HG03103 (cell line): ENCODE results near the gene ABI3BP.

Source experiments
- ATAC-seq: cut with Tn5 transposase; IDR thresholded peaks from one replicate; pipeline ENCODE4 v1.9.1; 2021; ENCODE audit warnings: low read depth; ENCODE audit not compliant: unreplicated experiment

ABI3BP gene

DNA sequence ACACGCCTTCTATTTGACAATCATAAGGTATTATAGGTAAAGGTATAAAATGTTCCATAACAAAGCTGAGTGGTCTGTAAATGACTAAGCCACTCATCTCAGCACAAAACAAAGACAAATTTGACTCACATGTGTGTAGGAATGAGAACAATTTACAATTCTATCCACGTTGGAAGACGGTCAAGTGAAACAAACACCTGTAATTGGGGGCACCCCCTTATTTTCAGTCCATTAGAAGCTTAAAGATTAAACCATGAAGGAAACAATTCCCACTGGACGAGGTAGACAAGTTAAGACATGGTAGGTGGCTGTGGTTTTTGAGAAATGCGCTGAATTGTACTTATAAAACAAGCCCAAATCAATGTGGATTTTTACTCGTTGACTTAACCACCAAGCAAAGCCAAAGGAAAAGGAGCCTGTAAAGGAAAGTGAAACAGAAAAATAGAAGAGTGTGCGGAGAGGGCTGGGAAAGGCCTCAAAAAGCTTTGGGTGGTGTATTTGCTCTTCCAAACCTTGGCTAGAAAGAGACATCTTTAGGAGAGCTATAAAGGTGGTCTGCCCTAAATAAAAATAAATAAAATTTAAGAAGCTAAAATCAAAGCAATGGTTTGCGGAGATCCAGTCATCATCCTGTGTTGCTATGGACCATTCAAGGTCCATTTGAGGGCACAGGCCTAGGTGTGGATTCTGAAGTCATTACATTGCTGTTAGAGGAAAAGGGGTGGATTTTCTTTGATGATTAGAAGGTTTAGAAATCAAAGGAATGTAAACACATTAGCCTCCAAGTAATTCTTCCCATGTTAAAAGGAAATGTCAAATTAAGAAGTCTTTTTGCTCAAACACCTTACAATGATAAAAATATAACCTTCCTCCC is 148.9 kb downstream of the ABI3BP start:
- no peak for ATAC-seq

GRCh38 chr3:100838157-100838556 is 155.1 kb downstream of the ABI3BP start:
- ATAC-seq = no peak

DNA sequence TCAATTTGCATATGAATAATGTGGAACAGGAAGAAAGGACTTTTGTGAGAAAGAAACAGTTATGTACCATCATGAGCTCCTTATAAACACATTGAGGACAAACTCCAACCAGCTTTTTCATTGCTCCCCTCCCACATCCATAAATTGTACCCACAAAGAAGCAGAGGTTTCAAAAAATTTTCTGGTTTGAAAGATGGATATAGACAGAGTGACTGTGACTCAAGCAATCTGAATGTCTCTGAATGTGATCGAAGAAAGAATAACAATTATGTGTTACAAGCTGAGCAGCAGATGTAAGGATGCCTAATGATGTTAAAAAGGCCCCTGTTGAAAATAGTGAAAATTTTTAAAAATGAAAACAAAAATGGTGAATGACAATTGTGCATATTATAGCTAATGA is 156.6 kb downstream of the ABI3BP start:
- ATAC-seq = no peak

DNA sequence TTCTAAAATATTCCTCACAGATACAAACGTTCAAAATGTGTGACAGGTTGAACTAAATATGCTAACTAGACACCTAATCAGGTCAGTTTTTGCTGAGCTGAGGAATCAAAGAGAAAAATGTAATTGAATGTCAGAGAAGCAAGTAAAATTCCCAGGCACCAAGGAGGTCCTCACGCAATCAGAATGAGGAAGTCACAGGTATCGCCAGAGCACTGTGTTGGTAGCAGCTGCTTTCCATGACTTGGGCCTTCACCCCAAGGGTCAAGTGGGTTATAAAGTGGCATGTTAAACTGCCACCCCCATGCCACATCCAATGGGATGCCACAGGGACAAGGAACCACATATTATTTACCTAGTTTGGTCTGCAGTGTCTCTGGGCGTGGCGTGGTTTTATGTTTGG is 158.9 kb downstream of the ABI3BP start:
- ATAC-seq = no peak

DNA sequence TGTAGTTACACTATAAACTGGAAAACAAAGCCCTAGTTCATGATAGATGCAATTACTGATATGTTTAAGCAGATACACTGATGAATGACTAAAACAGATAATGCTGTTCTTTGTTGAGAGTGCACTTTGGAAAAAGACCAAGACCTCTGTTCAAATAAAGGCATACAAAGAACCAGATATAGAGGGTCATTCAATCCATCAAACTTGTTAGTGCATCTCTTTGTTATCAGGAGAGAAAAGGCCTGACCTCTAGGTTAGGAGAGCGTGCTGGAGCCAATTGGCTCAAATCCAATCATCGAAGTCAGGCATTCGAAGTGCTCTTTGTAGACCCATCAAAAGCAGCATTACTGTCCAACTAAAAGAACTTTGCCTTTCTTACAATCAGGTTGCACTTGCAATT is 159.7 kb downstream of the ABI3BP start:
- ATAC-seq = no peak

DNA sequence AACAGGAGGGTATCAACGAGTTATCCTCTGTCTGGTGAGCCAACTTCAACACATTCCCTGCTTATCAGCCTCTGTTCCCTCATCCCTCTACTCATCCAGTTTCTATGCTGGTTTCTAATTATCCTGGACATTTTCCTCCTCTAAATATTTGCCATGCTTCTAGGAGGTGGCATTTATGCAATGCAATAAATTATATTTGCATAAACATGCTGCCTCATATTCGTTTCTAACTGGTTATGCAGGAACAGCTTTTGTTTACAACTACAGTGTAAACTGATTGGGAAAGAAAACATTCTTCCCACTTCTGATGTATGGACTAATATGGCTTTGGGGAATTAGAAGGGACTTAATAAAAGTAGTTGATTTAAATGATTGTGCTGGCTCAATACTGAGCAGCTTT is 161.6 kb downstream of the ABI3BP start:
- ATAC-seq = no peak

- ATAC-seq = no peak
Observed at GRCh38 chr3:100830931-100831330, 162.3 kb downstream of the ABI3BP start.

GRCh38 chr3:100825574-100825973 is 167.6 kb downstream of the ABI3BP start:
- no peak for ATAC-seq

- ATAC-seq = no peak
Observed at GRCh38 chr3:100815583-100815982, 177.6 kb downstream of the ABI3BP start.

- no peak for ATAC-seq
Observed at GRCh38 chr3:100813828-100814227, 179.4 kb downstream of the ABI3BP start.

GRCh38 chr3:100811779-100812507 is 181.3 kb downstream of the ABI3BP start:
- no peak for ATAC-seq

GRCh38 chr3:100810671-100811070 is 182.6 kb downstream of the ABI3BP start:
- ATAC-seq = no peak

- ATAC-seq = no peak
Observed at GRCh38 chr3:100804631-100805030, 188.6 kb downstream of the ABI3BP start.

- no peak for ATAC-seq
Observed at GRCh38 chr3:100803711-100804110, 189.5 kb downstream of the ABI3BP start.

- ATAC-seq = no peak
Observed at GRCh38 chr3:100802126-100802525, 191.1 kb downstream of the ABI3BP start.

DNA sequence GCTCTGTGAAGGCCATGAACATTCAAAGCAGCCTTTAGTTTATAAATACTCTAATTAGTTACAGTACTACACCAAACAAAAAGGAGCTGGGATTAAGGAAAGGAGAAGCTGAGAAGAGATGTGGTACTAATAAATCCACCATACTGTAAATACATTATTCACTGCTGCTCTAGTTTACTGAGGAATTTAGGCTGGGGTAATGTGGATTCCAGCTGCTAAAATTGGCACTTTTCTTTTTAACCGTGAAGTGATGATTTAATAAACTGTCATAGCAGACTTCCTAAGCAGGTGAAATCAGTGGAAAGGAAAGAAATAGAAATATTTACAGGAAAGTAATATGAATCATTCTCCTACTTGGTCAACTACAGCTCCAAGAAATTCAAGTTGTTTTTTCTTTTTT is 195.2 kb downstream of the ABI3BP start:
- no peak for ATAC-seq

DNA sequence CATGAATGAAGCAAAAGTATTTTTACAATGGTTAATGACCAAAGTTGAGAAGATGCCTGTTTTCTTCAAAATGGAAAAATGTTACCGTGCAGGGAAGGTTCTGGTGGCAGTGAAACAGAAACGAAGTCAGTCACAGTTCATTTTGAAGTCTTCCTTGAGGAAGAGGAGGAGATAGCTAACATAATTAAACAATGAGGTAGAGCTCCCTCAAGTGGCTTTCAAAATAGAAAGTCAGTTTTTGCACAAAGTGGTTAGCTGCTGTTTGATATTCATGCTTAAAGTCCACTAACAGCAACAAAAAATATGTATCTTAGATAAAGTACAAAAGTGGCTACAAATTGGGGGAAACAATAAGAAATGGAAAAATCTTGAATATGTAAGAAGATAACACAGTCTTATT is 196.7 kb downstream of the ABI3BP start:
- no peak for ATAC-seq

GRCh38 chr3:100789579-100789978 is 203.6 kb downstream of the ABI3BP start:
- no peak for ATAC-seq

DNA sequence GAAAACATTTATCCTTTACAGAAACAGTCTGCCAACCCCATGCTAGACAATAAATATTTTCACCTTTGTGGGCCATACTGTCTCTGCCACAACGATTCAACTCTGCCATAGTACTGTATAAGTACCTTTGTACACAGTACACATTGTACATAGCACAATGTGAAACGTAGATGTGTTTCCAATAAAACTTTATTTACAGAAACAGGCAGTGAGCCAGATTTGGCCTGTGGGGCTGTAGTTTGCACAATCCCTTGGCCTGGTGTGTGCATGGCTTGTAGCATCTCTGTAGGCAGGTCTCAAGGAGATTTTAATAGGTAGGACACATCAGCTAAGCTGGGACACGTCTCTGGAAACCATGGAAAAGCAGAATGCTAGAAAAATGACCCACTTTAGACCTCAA is 209.6 kb downstream of the ABI3BP start:
- no peak for ATAC-seq

GRCh38 chr3:100782906-100783305 is 210.3 kb downstream of the ABI3BP start:
- ATAC-seq = no peak

DNA sequence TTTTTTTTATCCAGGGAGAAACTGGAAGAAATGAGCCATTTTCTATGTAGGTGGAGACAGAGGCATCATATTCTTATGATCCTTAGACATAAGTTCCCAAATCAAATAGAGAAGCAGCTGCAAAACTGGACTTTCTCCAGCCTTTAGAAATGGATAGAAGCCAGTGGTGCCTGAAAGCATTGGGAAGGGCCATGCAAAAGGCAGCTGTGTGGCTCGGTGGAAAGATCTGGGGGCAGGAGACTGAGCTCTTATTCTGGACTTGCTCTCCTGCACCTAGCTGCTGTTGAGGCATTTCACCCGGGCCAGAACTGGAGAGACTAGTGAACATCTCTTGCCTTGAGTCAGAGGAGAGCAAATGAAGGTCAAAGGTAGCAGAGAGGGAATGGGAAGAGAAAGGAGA is 210.9 kb downstream of the ABI3BP start:
- ATAC-seq = no peak

- no peak for ATAC-seq
Observed at GRCh38 chr3:100781301-100781700, 211.9 kb downstream of the ABI3BP start.
